Islet precursor cell (in vitro differentiated cells): ENCODE results near the gene KRT17.
"Not testable (repeated sequence)": the region's sequence is repeated elsewhere in the genome, so short reads cannot be mapped to it uniquely, and the experiment has no call there.

Experiments
- DNase-seq: peaks from one replicate; pipeline ENCODE4 v3.0.0-alpha.2; 2018

Gene KRT17

GRCh38 chr17:41589301-41589700 is 35.1 kb downstream of the KRT17 start:
- no peak for DNase-seq

GRCh38 chr17:41588126-41588810 is 36.1 kb downstream of the KRT17 start:
- DNase-seq = no peak

GRCh38 chr17:41586863-41587495 is 37.4 kb downstream of the KRT17 start, which contains the start of gene KRT14:
Gene KRT14, minus strand, starts transcription at chr17:41586895. Its CDS starts 61 bp downstream, at chr17:41586834.
- DNase-seq = no peak

- no peak for DNase-seq
Observed at GRCh38 chr17:41585301-41586056, 38.9 kb downstream of the KRT17 start.

- not testable (repeated sequence) for DNase-seq
Observed at GRCh38 chr17:41584331-41584927, 39.9 kb downstream of the KRT17 start.

- DNase-seq = no peak
Observed at GRCh38 chr17:41583137-41584127, 40.9 kb downstream of the KRT17 start.

GRCh38 chr17:41582061-41582968 is 42.1 kb downstream of the KRT17 start:
- not testable (repeated sequence) for DNase-seq

DNA sequence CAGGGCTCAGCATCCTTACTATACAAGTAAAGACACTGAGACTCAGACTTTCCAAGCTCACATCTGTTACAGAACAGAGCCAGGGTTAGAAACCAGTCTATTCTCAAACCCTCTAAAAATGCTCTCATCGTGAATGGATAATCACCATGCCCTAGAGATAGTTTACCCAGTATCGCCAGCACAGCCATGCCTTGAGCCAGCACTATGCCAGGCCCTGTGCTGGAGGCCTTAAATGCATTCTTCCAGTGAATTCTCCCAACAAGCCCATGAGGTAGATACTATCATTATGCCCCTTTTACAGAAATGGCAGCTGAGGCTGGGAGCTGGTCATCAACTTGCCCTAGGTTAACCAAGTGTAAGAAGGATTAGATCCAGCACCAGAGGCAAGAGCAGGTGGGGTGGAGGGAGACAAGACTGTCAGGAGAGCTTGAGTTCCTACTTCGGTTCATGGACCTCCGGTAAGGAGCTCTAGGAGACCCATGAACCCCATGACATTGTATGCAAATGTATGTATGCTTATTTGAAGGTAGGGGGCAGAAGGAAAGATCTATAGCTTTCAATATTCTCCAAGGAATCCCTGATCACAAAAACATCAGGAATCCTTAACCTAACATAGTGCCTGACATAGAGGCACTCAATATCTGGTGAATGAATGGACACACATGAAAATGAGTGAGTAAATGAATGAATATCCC is 42.9 kb downstream of the KRT17 start:
- no peak for DNase-seq

DNA sequence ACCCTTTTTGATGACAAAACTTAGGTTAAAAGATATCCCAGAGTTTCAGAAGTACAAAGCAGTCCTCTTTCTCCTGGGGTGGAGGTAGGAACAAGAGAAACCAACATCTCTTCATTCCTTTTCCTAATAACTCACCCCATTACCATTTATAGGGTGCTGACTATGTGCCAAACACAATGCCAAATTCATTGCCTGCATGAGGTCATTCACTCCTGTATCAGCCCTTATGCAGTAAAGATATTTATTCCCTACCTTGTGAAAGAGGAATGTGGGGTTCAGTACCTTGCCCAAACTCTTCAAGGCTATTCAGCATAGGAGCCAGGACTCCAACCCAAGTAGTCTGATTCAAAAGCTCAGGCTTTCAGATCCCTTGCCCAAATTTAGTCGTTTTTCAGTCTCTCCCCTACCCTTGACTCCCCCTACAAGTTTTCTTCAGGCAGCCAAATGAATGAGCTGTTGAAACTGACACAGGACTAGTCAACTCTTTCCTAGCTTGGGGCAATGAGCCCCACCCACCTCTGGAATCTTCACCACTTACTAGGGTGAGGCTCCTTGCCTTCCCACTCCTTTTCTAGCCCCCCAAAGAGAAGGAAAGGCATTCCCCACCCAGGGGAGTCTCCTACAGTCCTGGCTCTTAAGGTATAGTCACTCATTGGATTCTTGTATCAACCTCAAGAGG is 43.5 kb downstream of the KRT17 start:
- no peak for DNase-seq

- no peak for DNase-seq
Observed at GRCh38 chr17:41580244-41580575, 44.2 kb downstream of the KRT17 start.

DNA sequence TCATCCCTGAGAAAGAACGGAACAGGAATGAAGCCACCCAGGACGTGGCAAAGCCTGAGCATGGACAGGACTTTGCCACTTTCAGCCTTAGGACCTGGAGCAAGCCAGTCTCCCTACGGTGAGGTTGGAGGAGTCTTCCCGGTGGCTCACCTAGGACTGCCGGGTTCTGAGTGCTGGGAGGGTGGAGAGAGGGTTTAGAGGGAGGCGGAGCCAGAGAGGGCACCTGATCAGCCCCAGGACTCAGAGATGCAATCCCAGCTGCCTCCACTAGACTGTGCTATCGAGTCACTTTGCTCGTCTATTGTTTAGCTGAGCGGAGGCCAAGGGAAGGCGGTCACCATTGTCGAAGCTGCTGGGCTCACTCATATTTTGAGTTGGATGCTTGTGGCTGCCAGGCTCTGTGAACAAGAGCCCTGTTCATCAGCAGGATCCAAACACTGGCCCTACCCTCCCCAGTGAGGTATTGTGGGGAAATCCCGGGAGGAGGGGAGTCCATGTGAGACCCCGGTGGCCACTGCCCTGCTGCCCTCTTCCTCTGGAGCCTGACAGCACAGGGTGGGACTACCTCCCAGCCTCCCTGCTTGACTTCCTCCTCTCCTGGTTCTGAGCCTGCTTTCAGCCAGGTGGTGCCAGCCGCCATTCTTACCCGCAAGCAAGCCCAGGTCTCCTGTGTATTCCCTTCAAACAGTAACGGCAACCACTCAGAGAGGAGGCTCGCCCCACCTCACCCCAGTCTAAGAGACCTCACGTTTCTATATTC is 44.7 kb downstream of the KRT17 start:
- DNase-seq = peak; percentile 97

DNA sequence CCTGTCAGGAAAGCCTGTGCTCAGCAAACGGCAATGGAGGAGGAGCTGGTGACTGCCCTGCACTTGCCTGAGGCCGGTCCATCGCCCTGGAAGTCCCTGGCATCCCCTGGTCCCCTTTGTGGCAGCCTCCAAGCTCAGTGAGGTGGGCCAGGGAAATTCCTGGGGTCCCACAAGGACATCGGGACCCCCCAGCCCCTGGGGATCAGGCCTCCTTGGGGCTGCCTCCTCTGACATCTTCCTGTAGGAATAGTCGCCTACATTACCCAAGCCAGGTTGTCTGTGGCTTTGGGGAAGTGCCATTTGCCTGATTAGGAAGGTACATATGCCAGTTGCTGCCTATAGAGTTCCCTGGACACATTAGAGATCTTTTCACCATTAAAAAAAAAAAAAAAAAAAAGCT is 45.4 kb downstream of the KRT17 start:
- no peak for DNase-seq

DNA sequence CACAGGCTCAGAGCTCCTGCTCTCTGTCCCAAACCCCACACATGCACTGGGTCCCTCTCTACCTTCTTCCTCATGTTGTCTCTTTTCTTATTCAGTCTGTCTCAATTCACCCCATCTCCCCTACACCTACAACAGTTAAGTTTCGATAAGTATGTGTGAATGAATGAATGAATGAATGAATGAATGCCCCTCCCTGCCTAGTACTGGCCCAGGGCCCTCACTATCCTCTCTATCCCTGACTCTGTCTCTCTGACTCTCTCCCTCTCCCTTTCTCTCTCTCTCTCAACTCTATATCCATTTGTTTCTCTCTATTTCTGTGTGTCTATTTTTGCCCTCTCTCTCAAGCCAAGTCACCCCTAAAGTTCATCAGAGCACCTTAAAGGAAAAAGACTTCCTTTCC is 45.8 kb downstream of the KRT17 start:
- no peak for DNase-seq

GRCh38 chr17:41576740-41577139 is 47.6 kb downstream of the KRT17 start:
- not testable (repeated sequence) for DNase-seq

DNA sequence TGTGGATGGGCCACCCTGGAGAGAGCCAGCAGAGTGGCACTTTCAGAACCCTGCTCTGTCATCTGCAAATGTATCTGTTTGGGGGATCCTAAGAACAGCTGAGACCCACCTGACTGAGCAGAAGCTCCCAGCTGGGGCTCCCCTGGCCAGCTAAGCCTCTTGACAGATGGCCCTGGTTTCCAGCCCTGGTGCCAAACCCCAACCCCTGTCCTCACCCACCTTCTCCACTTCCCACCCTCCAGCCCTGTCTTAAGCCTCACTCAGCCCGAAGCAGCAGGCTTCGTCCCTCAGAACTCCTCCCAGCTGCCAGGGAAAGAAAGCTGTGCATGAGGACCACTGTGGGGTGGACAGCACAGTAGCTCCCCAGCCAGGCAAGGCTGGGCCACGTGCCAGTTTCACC is 49.0 kb downstream of the KRT17 start:
- no peak for DNase-seq

DNA sequence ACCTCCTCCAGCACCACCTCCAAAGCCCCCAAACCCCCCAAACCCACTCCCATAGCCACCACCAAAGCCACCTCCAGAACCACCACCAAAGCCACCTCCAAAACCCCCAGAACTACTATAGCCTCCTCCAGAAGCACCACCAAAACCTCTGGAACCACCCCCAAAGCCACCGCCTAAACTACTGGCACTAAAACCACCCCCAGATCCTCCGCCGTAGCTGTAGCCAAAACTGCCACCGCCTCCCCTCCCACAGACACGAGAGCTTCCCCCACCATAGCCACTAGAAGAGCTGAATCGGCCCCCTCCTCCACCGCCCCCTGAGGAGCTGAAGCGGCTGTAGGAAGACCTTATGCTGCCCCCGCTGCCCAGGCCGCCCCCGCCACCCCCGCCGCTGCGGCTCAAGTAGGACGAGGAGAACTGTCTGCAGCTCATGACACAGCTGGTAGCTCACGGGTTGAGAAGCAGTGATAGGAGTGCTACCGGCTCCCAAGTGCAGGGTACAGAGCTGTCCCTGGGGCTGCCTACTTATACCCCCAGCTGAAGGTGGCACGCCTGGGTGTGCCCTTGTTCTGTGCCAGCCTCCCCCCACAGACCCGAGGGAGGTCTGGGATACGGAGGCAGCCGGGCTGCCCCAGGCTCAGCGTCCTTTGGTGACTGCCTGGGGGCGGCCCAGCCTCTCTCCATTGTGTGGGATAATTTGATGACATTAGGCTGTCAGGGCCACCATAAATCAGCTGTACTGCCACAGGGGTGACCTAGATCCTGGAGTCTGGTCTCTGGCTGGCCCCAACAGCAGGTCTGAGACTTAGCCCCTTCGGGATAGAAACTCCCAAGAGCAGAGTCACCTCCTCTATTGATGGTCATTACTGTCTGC is 52.6 kb downstream of the KRT17 start, which contains the start of gene KRT9:
Gene KRT9, minus strand, starts transcription at position 499 of the 874 bp plus-strand sequence. Its CDS starts 67 bp downstream, at position 432.
- peak; percentile 75 for DNase-seq
